ENCODE data around the gene PCDHB8. TPM values are rescaled to one million over a fixed set of nuclear protein-coding genes. Genes with fewer than 3 reads are reported as not detected.

The PCDHB8 gene
- total RNA-seq, 1 experiment from 2014 or later = not detected

DNA sequence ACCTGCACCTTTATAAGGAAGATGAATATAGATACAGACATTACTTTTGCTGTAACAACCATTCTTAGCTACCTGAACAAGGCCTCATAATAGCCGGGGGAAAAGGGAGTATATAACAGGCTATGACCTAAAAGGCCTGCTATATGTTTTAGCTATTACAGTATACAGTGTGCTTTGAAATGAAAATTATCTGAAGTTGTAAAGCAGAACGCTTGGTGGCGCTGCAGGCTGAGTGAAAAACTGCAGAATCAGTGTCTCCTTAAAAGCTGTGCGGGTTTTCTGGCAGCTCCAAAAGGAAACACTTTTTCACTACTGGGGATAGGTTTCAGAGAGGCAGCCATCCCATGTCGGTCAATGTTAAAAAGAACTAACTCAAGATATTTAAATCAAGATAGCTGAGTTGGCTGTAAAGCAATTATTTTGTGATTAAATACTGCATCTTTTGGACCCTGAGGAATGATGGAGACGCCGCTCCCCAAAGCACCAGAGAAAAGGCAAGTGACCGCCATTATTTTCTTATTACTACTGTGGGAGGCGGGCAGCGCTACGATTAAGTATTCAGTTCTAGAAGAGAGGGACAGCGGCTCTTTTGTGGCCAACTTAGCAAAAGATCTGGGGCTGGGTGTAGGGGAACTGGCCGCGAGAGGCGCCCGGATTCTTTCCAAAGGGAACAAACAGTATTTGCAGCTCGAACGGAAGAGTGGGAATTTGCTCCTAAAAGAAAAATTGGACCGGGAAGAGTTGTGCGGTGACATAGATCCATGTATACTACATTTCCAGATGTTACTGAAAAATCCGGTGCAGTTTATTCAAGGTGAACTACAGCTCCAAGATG, 21.8 kb upstream of the PCDHB8 start:
- no peak for TF ChIP-seq SP1 (IDR thresholded peaks at IDR 0.05; ENCODE audit: low read depth)
- TF ChIP-seq CBX3 (IDR thresholded peaks at IDR 0.05; ENCODE audit: low read depth) = no peak
- peak; percentile 23; the same call in 1 of the 2 replicates for TF ChIP-seq RAD21 (IDR thresholded peaks at IDR 0.05; ENCODE audit: low read depth)
- TF ChIP-seq, protein P1, sequence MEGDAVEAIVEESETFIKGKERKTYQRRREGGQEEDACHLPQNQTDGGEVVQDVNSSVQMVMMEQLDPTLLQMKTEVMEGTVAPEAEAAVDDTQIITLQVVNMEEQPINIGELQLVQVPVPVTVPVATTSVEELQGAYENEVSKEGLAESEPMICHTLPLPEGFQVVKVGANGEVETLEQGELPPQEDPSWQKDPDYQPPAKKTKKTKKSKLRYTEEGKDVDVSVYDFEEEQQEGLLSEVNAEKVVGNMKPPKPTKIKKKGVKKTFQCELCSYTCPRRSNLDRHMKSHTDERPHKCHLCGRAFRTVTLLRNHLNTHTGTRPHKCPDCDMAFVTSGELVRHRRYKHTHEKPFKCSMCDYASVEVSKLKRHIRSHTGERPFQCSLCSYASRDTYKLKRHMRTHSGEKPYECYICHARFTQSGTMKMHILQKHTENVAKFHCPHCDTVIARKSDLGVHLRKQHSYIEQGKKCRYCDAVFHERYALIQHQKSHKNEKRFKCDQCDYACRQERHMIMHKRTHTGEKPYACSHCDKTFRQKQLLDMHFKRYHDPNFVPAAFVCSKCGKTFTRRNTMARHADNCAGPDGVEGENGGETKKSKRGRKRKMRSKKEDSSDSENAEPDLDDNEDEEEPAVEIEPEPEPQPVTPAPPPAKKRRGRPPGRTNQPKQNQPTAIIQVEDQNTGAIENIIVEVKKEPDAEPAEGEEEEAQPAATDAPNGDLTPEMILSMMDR (IDR thresholded peaks at IDR 0.05 in 2 of 3, conservative IDR thresholded peaks at IDR 0.05 in 1 of 3; ENCODE audit: borderline replicate concordance in 1 of 3, insufficient read depth in 1 of 3, low read depth in 2 of 3, low read length in 2 of 3) = peak in 2 of 3 experiments; percentile 28 to 40; a peak in 3 of 6 replicates
- TF ChIP-seq POLR2AphosphoS5 (IDR thresholded peaks at IDR 0.05; ENCODE audit: low read depth, low read length) = no peak
- no peak for TF ChIP-seq ZFX (IDR thresholded peaks at IDR 0.05)
- no peak for TF ChIP-seq SRF (IDR thresholded peaks at IDR 0.05; ENCODE audit: low read depth)
- TF ChIP-seq EGR1 (IDR thresholded peaks at IDR 0.05; ENCODE audit: low read depth) = no peak
- TF ChIP-seq CEBPB (IDR thresholded peaks at IDR 0.05; ENCODE audit: low read depth) = no peak
- TF ChIP-seq, protein P2, sequence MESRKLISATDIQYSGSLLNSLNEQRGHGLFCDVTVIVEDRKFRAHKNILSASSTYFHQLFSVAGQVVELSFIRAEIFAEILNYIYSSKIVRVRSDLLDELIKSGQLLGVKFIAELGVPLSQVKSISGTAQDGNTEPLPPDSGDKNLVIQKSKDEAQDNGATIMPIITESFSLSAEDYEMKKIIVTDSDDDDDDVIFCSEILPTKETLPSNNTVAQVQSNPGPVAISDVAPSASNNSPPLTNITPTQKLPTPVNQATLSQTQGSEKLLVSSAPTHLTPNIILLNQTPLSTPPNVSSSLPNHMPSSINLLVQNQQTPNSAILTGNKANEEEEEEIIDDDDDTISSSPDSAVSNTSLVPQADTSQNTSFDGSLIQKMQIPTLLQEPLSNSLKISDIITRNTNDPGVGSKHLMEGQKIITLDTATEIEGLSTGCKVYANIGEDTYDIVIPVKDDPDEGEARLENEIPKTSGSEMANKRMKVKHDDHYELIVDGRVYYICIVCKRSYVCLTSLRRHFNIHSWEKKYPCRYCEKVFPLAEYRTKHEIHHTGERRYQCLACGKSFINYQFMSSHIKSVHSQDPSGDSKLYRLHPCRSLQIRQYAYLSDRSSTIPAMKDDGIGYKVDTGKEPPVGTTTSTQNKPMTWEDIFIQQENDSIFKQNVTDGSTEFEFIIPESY (IDR thresholded peaks at IDR 0.05; ENCODE audit: extremely low read depth, insufficient replicate concordance, low read length) = no peak
- no peak for TF ChIP-seq EZH2 (IDR thresholded peaks at IDR 0.05)
- TF ChIP-seq, protein P3, sequence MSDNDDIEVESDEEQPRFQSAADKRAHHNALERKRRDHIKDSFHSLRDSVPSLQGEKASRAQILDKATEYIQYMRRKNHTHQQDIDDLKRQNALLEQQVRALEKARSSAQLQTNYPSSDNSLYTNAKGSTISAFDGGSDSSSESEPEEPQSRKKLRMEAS (IDR thresholded peaks at IDR 0.05) = no peak
- TF ChIP-seq ELF1 (IDR thresholded peaks at IDR 0.05; ENCODE audit: borderline replicate concordance, low read depth) = no peak
- TF ChIP-seq, protein P4, sequence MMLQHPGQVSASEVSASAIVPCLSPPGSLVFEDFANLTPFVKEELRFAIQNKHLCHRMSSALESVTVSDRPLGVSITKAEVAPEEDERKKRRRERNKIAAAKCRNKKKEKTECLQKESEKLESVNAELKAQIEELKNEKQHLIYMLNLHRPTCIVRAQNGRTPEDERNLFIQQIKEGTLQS (IDR thresholded peaks at IDR 0.05) = no peak
- TF ChIP-seq TCF7L2 (IDR thresholded peaks at IDR 0.05; ENCODE audit: borderline replicate concordance, extremely low read depth, insufficient read depth, insufficient read length) = no peak
- TF ChIP-seq EZH2phosphoT487 (IDR thresholded peaks at IDR 0.05; ENCODE audit: borderline replicate concordance) = no peak
- TF ChIP-seq YY1 (IDR thresholded peaks at IDR 0.05; ENCODE audit: extremely low read depth, insufficient replicate concordance, low read depth, low read length) = no peak
- TF ChIP-seq FOSL1 (IDR thresholded peaks at IDR 0.05; ENCODE audit: low read depth) = no peak
- ChIA-PET CTCF (interaction anchor here (1.0 to 1.4 kb wide), 2 partner anchors 16 to 304 kb away, joined by 3 read pairs; no protein-coding TSS in a partner anchor), RAD21 (ENCODE audit: low non-redundant PET in 1 of 2, low total read pairs in 2 of 2, uncharacterized antibody in 2 of 2, unreplicated experiment in 2 of 2) (no interaction called here), POLR2A (no interaction called here)
- Histone ChIP-seq H3K9me2 (ENCODE audit: insufficient read depth) (no peaks in the 10 kb centered on the region), H3K9ac (ENCODE audit: low read length) (no peak overlapping the region), H3K79me2 (ENCODE audit: insufficient read depth, low read length) (no peaks in the 10 kb centered on the region), H3K4me1 (ENCODE audit: control insufficient read depth in 1 of 2, insufficient read depth in 2 of 2, low read length in 2 of 2) (no peaks in the 10 kb centered on the region), H3K4me2 (ENCODE audit: low read length) (no peak overlapping the region), H3K27me3 (ENCODE audit: insufficient read depth, low read length) (no peaks in the 10 kb centered on the region), H3K4me3 (replicated peaks in 1 of 2; ENCODE audit: low read depth in 1 of 2, low read length in 2 of 2) (no peak overlapping the region), H3K27ac (ENCODE audit: low read depth, low read length) (no peak overlapping the region), H3K36me3 (ENCODE audit: control insufficient read depth in 1 of 2, insufficient read depth in 2 of 2, low read length in 2 of 2) (no peaks in the 10 kb centered on the region), H3K9me3 (ENCODE audit: control insufficient read depth in 1 of 2, insufficient read depth in 1 of 2, low read depth in 1 of 2, low read length in 2 of 2) (peaks cover 0 to 3% of the 10 kb centered on the region in 2 experiments; a peak in 1 of 4 replicates), H4K20me1 (ENCODE audit: insufficient read depth) (no peaks in the 10 kb centered on the region), H2AFZ (ENCODE audit: low read depth, low read length, poor library complexity, severe bottlenecking) (no peak overlapping the region)
- DNase-seq (ENCODE audit: low read depth, low spot score) = no peak
- BruUV-seq (replicated peaks) = no TSS peak
- intact Hi-C loops (cut with micrococcal nuclease) = no loop called here
- peak; percentile 40; the same call in 1 of the 2 replicates for ATAC-seq

Measured in HCT116 (cell line).